IMR-90 (cell line): ENCODE results near the gene ALDH7A1. TPM values are rescaled to one million over a fixed set of nuclear protein-coding genes. Genes with fewer than 3 reads are reported as not detected.
A peak's percentile ranks its signal among the peaks of the same experiment; 100 is the strongest.

Experiments
- ATAC-seq: fragments of 200-7000 bp; cut with Tn5 transposase; 2 replicates; pipeline ENCODE4 v1.9.1; 2020; ENCODE audit warnings: low read depth, mild to moderate bottlenecking, moderate library complexity
- BruUV-seq: library from RNA; stranded (reverse); fragments of 400-500 nt; replicated peaks from 2 replicates; lab custom pipeline; 2021; lab: Mats Ljungman, UMichigan
- CTCF ChIA-PET: fragments of 300-600 bp; formaldehyde crosslinking; extraction: SDS; loops from one replicate; lab custom pipeline; 2021; ENCODE audit warnings: antibody characterized with exemption; lab: Yijun Ruan, JAX
- POLR2A ChIA-PET: fragments of 300-600 bp; sonication (Branson Sonifier 250); formaldehyde crosslinking; loops from one replicate; lab custom pipeline; 2022; ENCODE audit warnings: antibody characterized with exemption; ENCODE audit not compliant: unreplicated experiment; lab: Charles Lee
- DNase-seq: peaks from one replicate; pipeline ENCODE4 v3.0.0; 2013
- H2AFZ ChIP-seq: replicated peaks from 2 replicates; pipeline ENCODE3; 2013; ENCODE audit warnings: low read length, mild to moderate bottlenecking; ENCODE audit not compliant: poor library complexity
- H2AK5ac ChIP-seq: 2 replicates; pipeline ENCODE4 v1.6.1; 2013; ENCODE audit warnings: low read depth, low read length, inconsistent platforms
- H2AK9ac ChIP-seq: replicated peaks from 2 replicates; pipeline ENCODE3; 2013; ENCODE audit warnings: mild to moderate bottlenecking, low read depth, low read length, moderate library complexity; ENCODE audit not compliant: poor library complexity
- H2BK120ac ChIP-seq: 2 replicates; pipeline ENCODE4 v1.6.1; 2013; ENCODE audit warnings: low read depth, low read length, inconsistent platforms
- H2BK15ac ChIP-seq: 3 replicates; pipeline ENCODE4 v1.6.1; 2013; ENCODE audit warnings: low read depth, low read length, inconsistent platforms
- H2BK20ac ChIP-seq: 2 replicates; pipeline ENCODE4 v1.6.1; 2013; ENCODE audit warnings: low read depth, mild to moderate bottlenecking, inconsistent platforms, low read length, moderate library complexity
- H2BK5ac ChIP-seq: 2 replicates; pipeline ENCODE4 v1.6.1; 2013; ENCODE audit warnings: mild to moderate bottlenecking, low read depth, low read length, inconsistent platforms; ENCODE audit not compliant: poor library complexity, severe bottlenecking
- H3K14ac ChIP-seq: replicated peaks from 2 replicates; pipeline ENCODE4 v1.6.1; 2013; ENCODE audit warnings: low read depth, low read length, inconsistent platforms
- H3K18ac ChIP-seq: 2 replicates; pipeline ENCODE4 v1.6.1; 2013; ENCODE audit warnings: low read depth, low read length, control low read depth
- H3K23ac ChIP-seq: 2 replicates; pipeline ENCODE4 v1.6.1; 2013; ENCODE audit warnings: low read depth, low read length, inconsistent platforms
- H3K27ac ChIP-seq: 2 replicates; pipeline ENCODE4 v1.5.1; 2013; ENCODE audit warnings: mild to moderate bottlenecking, control low read depth, low read length; ENCODE audit not compliant: insufficient read depth
- H3K27me3 ChIP-seq: 2 replicates; pipeline ENCODE4 v1.6.1; 2013; ENCODE audit warnings: low read length; ENCODE audit not compliant: control insufficient read depth, insufficient read depth
- H3K36me3 ChIP-seq: 2 replicates; pipeline ENCODE4 v1.6.1; 2013; ENCODE audit warnings: low read length, mixed read lengths; ENCODE audit not compliant: control insufficient read depth, insufficient read depth
- H3K4ac ChIP-seq: 2 replicates; pipeline ENCODE4 v1.6.1; 2013; ENCODE audit warnings: low read depth, low read length, inconsistent platforms
- H3K4me1 ChIP-seq: 2 replicates; pipeline ENCODE4 v1.6.1; 2013; ENCODE audit warnings: low read length, mixed read lengths; ENCODE audit not compliant: control insufficient read depth, insufficient read depth
- H3K4me2 ChIP-seq: 2 replicates; pipeline ENCODE4 v1.6.1; 2013; ENCODE audit warnings: low read depth, mild to moderate bottlenecking, control low read depth, low read length, moderate library complexity
- H3K4me3 ChIP-seq: 2 replicates; pipeline ENCODE4 v1.5.1; 2013; ENCODE audit warnings: low read depth, mild to moderate bottlenecking, control low read depth, low read length, moderate library complexity; ENCODE audit not compliant: insufficient read depth
- H3K56ac ChIP-seq: 2 replicates; pipeline ENCODE4 v1.6.1; 2013; ENCODE audit warnings: low read length, inconsistent platforms; ENCODE audit not compliant: insufficient read depth; ENCODE audit errors: extremely low read depth
- H3K79me1 ChIP-seq, 2 experiments: 2 replicates each; pipeline ENCODE4 v1.6.1; 2013; ENCODE audit warnings: low read length in 2 of 2, inconsistent platforms in 1 of 2, low read depth in 1 of 2
- H3K9ac ChIP-seq: 2 replicates; pipeline ENCODE4 v1.6.1; 2013; ENCODE audit warnings: low read depth, low read length, control low read depth
- H3K9me1 ChIP-seq: 2 replicates; pipeline ENCODE4 v1.6.1; 2013; ENCODE audit warnings: low read length, inconsistent platforms; ENCODE audit not compliant: insufficient read depth
- H3K9me3 ChIP-seq: 2 replicates; pipeline ENCODE4 v1.6.1; 2013; ENCODE audit warnings: low read length; ENCODE audit not compliant: control insufficient read depth, insufficient read depth
- H4K20me1 ChIP-seq: 2 replicates; pipeline ENCODE4 v1.6.1; 2013; ENCODE audit warnings: low read length, inconsistent platforms; ENCODE audit not compliant: insufficient read depth
- H4K5ac ChIP-seq: 2 replicates; pipeline ENCODE4 v1.6.1; 2013; ENCODE audit warnings: mild to moderate bottlenecking, low read depth, low read length, control low read depth
- H4K8ac ChIP-seq, 2 experiments: 2 replicates each; pipeline ENCODE4 v1.6.1; 2013; ENCODE audit warnings: low read depth in 2 of 2, low read length in 2 of 2, control low read depth in 1 of 2, inconsistent platforms in 1 of 2
- H4K91ac ChIP-seq: 2 replicates; pipeline ENCODE4 v1.6.1; 2013; ENCODE audit warnings: low read depth, low read length, inconsistent platforms; ENCODE audit not compliant: insufficient read depth
- BHLHE40 ChIP-seq: fragments of 150-350 bp; IDR thresholded peaks from 2 replicates; pipeline ENCODE4 v1.6.1; 2016; ENCODE audit warnings: mild to moderate bottlenecking, low read depth, low read length
- CEBPB ChIP-seq: IDR thresholded peaks from 2 replicates; pipeline ENCODE4 v1.6.1; 2012; ENCODE audit warnings: low read depth, low read length, improper control_type of control experiment
- MAZ ChIP-seq: IDR thresholded peaks from 2 replicates; pipeline ENCODE4 v1.6.1; 2012; ENCODE audit warnings: low read depth, mild to moderate bottlenecking, low read length, improper control_type of control experiment, moderate library complexity, borderline replicate concordance
- RAD21 ChIP-seq: IDR thresholded peaks from 2 replicates; pipeline ENCODE4 v1.6.1; 2012; ENCODE audit warnings: low read length, improper control_type of control experiment
- RCOR1 ChIP-seq: IDR thresholded peaks from 2 replicates; pipeline ENCODE4 v1.6.1; 2012; ENCODE audit warnings: mild to moderate bottlenecking, low read length, improper control_type of control experiment; ENCODE audit not compliant: insufficient replicate concordance
- WGBS, 2 experiments: methylation state at CpG; one replicate each; pipeline versions ENCODE4 v1.1.5 to v1.1.7; 2013; ENCODE audit warnings: missing lambda C conversion rate in 2 of 2; ENCODE audit not compliant: insufficient read length in 1 of 2; ENCODE audit errors: extremely low coverage in 2 of 2; 5-methylcytosine and 5-hydroxymethylcytosine counted together
- dilution Hi-C: fragments of 300-500 bp; cut with HindIII; formaldehyde crosslinking; loops from one replicate; pipeline ENCODE4 v1.14.3; 2018; ENCODE audit warnings: low sequenced_read_pairs; ENCODE audit not compliant: unreplicated experiment
- in situ Hi-C: fragments of 300-500 bp; cut with MboI; formaldehyde crosslinking; loops from 3 replicates; pipeline ENCODE4 v1.14.3; 2019; ENCODE audit warnings: low sequenced_read_pairs, inconsistent platforms, mixed read lengths
- intact Hi-C: fragments of 100-400 bp; cut with micrococcal nuclease; formaldehyde crosslinking; loops from 2 replicates; pipeline ENCODE4 v1.10.0; 2022
- polyA plus RNA-seq, 3 experiments: library from polyadenylated mRNA; depleted of rRNA; stranded (reverse); fragments of >200 nt; gene quantifications; 2 replicates each; pipeline ENCODE4 v1.2.3, GENCODE V29; 2012; ENCODE audit warnings: low replicate concordance in 1 of 3
- total RNA-seq: library from RNA; depleted of rRNA; stranded (reverse); fragments of >200 nt; gene quantifications from 2 replicates; pipeline ENCODE4 v1.2.3, GENCODE V29; 2012
- TF ChIP-seq, protein P1 (sequence below): fragments of 150-350 bp; IDR thresholded peaks from 2 replicates; pipeline ENCODE4 v1.6.1; 2016; ENCODE audit warnings: low read depth, mild to moderate bottlenecking, low read length, moderate library complexity, borderline replicate concordance

Gene ALDH7A1
- total and polyA plus RNA-seq, 2 of the 4 experiments (the other 2 are of a cell fraction): 40.9 to 62.2 TPM

DNA sequence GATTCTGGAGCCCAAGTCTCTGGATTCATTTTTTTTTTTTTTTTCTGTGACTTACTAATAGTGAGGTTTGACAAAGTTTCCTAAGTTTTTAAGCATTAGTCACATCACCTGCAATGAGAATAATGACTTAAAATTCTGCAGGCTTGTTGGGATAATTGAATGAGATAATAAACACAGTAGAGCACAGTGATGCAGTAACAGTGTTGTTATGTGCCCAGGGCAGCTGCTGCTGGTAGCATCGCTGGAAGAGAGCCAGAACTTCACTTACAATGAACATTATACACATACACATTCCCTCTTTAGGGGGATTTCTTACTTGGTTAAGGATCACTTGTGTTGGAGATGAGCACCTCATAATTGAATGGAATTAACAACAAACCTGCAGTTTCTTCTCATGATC, 78.9 kb downstream of the ALDH7A1 start:
- Histone ChIP-seq H4K91ac (no peak overlapping the region), H2AFZ (no peak overlapping the region), H3K23ac (no peak overlapping the region), H2BK120ac (no peak overlapping the region), H2AK5ac (no peak overlapping the region), H2BK15ac (no peak overlapping the region), H3K56ac (no peak overlapping the region), H3K4me1 (peaks cover 10% of the 10 kb centered on the region), H3K79me1 (no peaks in the 10 kb centered on the region), H3K36me3 (no peaks in the 10 kb centered on the region), H3K18ac (no peak overlapping the region), H2AK9ac (no peak overlapping the region), H3K4me3 (no peak overlapping the region), H3K4ac (no peak overlapping the region), H3K9ac (no peak overlapping the region), H4K20me1 (no peaks in the 10 kb centered on the region), H3K4me2 (no peak overlapping the region), H2BK5ac (no peak overlapping the region), H3K27ac (no peak overlapping the region), H3K9me3 (no peaks in the 10 kb centered on the region), H3K9me1 (0 out of 2 replicates have a peak, but pooled peaks cover 5% of the 10 kb centered on the region), H2BK20ac (no peak overlapping the region), H4K5ac (no peak overlapping the region), H4K8ac (no peak overlapping the region), H3K27me3 (no peaks in the 10 kb centered on the region), H3K14ac (no peak overlapping the region)
- POLR2A ChIA-PET: no interaction called here
- intact Hi-C loops (no loop called here), in situ Hi-C loops (no loop called here), dilution Hi-C loops (no loop called here)
- BruUV-seq: no TSS peak
- DNase-seq (peak; percentile 92), ATAC-seq (peak; percentile 50)
- WGBS, 2 experiments: no CpG with 5 or more reads among the region's 1 CpG
- CTCF ChIA-PET: interaction anchor here (0.7 to 1.1 kb wide), 2 partner anchors 16 to 82 kb away, joined by 3 to 4 read pairs; no protein-coding TSS in a partner anchor
- TF ChIP-seq MAZ: no peak
- no peak for TF ChIP-seq RCOR1
- no peak for TF ChIP-seq RAD21
- TF ChIP-seq BHLHE40: 0 out of 2 replicates have a peak, but pooled peaks have one; percentile 43
- TF ChIP-seq CEBPB: peak; percentile 18; the same call in 1 of the 2 replicates
- TF ChIP-seq, protein P1, sequence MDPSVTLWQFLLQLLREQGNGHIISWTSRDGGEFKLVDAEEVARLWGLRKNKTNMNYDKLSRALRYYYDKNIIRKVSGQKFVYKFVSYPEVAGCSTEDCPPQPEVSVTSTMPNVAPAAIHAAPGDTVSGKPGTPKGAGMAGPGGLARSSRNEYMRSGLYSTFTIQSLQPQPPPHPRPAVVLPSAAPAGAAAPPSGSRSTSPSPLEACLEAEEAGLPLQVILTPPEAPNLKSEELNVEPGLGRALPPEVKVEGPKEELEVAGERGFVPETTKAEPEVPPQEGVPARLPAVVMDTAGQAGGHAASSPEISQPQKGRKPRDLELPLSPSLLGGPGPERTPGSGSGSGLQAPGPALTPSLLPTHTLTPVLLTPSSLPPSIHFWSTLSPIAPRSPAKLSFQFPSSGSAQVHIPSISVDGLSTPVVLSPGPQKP: no peak
